MCF 10A (cell line): ENCODE data around the gene ARMC8. TPM values are rescaled to one million over a fixed set of nuclear protein-coding genes. Genes with fewer than 3 reads are reported as not detected.

Source experiments
- BruUV-seq: library from RNA; stranded (reverse); fragments of 400-500 nt; replicated peaks from 2 replicates; lab custom pipeline; 2021; lab: Mats Ljungman, UMichigan
- CTCF ChIA-PET: fragments of 300-600 bp; sonication (Branson Sonifier 250); formaldehyde crosslinking; extraction: SDS; loops from one replicate; lab custom pipeline; 2021; ENCODE audit warnings: antibody characterized with exemption, inconsistent platforms; lab: Yijun Ruan, JAX
- POLR2A ChIA-PET: fragments of 300-600, 350-650 bp; sonication (Branson Sonifier 250); formaldehyde crosslinking; extraction: SDS; loops from one replicate; lab custom pipeline; 2020; ENCODE audit warnings: antibody characterized with exemption, inconsistent platforms; lab: Yijun Ruan, JAX
- DNase-seq: peaks from one replicate; pipeline ENCODE4 v3.0.0-alpha.2; 2018; ENCODE audit not compliant: unreplicated experiment
- H3K27ac Mint-ChIP-seq: one replicate; pipeline ENCODE4 v1.8.0; 2022; ENCODE audit warnings: mild to moderate bottlenecking, low read depth, mixed read lengths; ENCODE audit not compliant: unreplicated experiment
- H3K27me3 Mint-ChIP-seq: one replicate; pipeline ENCODE4 v1.8.0; 2022; ENCODE audit warnings: mixed read lengths; ENCODE audit not compliant: insufficient read depth, unreplicated experiment
- H3K36me3 Mint-ChIP-seq: one replicate; pipeline ENCODE4 v1.8.0; 2022; ENCODE audit warnings: mild to moderate bottlenecking, moderate library complexity, mixed read lengths; ENCODE audit not compliant: insufficient read depth, unreplicated experiment
- H3K4me1 Mint-ChIP-seq: one replicate; pipeline ENCODE4 v1.8.0; 2022; ENCODE audit warnings: mixed read lengths; ENCODE audit not compliant: insufficient read depth, unreplicated experiment
- H3K4me3 Mint-ChIP-seq: one replicate; pipeline ENCODE4 v1.8.0; 2022; ENCODE audit warnings: mild to moderate bottlenecking, moderate library complexity, mixed read lengths; ENCODE audit not compliant: unreplicated experiment
- H3K9me3 Mint-ChIP-seq: one replicate; pipeline ENCODE4 v1.8.0; 2022; ENCODE audit warnings: mixed read lengths; ENCODE audit not compliant: unreplicated experiment
- CTCF ChIP-seq: fragments of 200-600 bp; IDR thresholded peaks from one replicate; pipeline ENCODE4 v1.8.0; 2022; ENCODE audit warnings: antibody characterized with exemption, mild to moderate bottlenecking; ENCODE audit not compliant: unreplicated experiment
- intact Hi-C: fragments of 100-400 bp; cut with micrococcal nuclease; formaldehyde crosslinking; loops from 2 replicates; pipeline ENCODE4 v1.14.1; 2022
- total RNA-seq: library from RNA; stranded (reverse); gene quantifications from 2 replicates; pipeline ENCODE4 v1.2.3, GENCODE V29; 2022

ARMC8 gene
- total RNA-seq, 1 experiment from 2014 or later, result 29.8 TPM

- Mint-ChIP-seq H3K36me3 (peaks cover 33% of the 10 kb centered on the region), H3K27me3 (no peaks in the 10 kb centered on the region), H3K9me3 (no peaks in the 10 kb centered on the region), H3K27ac (no peak overlapping the region), H3K4me1 (no peaks in the 10 kb centered on the region), H3K4me3 (no peak overlapping the region)
- ChIA-PET POLR2A (no interaction called here), CTCF (no interaction called here)
- intact Hi-C loops, result no loop called here
- no peak for TF ChIP-seq CTCF
- no peak for DNase-seq
- no TSS peak for BruUV-seq
Measured at GRCh38 chr3:138289701-138290100, 102.6 kb downstream of the ARMC8 start.

- H3K4me1 Mint-ChIP-seq, result no peaks in the 10 kb centered on the region
- POLR2A ChIA-PET, result no interaction called here
- H3K27ac Mint-ChIP-seq, result no peak overlapping the region
- no peak for DNase-seq
- intact Hi-C loops, result no loop called here
- no peak for TF ChIP-seq CTCF
- no peaks in the 10 kb centered on the region for H3K27me3 Mint-ChIP-seq
- CTCF ChIA-PET, result no interaction called here
- BruUV-seq, result no TSS peak
- no peak overlapping the region for H3K4me3 Mint-ChIP-seq
- no peaks in the 10 kb centered on the region for H3K9me3 Mint-ChIP-seq
- peaks cover 44% of the 10 kb centered on the region for H3K36me3 Mint-ChIP-seq
Measured at GRCh38 chr3:138296639-138297038, 109.5 kb downstream of the ARMC8 start.

GRCh38 chr3:138297059-138297607 is 110.0 kb downstream of the ARMC8 start:
- BruUV-seq, result no TSS peak
- Mint-ChIP-seq H3K27ac (no peak overlapping the region), H3K27me3 (no peaks in the 10 kb centered on the region), H3K9me3 (no peaks in the 10 kb centered on the region), H3K4me1 (no peaks in the 10 kb centered on the region), H3K36me3 (peaks cover 41% of the 10 kb centered on the region), H3K4me3 (no peak overlapping the region)
- CTCF ChIA-PET, result interaction anchor here (1.6 kb wide), 1 partner anchor 32 kb away, joined by 5 read pairs; no protein-coding TSS in a partner anchor
- intact Hi-C loops, result no loop called here
- TF ChIP-seq CTCF, result no peak
- POLR2A ChIA-PET, result no interaction called here
- no peak for DNase-seq

- Mint-ChIP-seq H3K36me3 (peaks cover 34% of the 10 kb centered on the region), H3K9me3 (no peaks in the 10 kb centered on the region), H3K27ac (no peak overlapping the region), H3K4me1 (no peaks in the 10 kb centered on the region), H3K4me3 (no peak overlapping the region), H3K27me3 (no peaks in the 10 kb centered on the region)
- intact Hi-C loops, result no loop called here
- CTCF ChIA-PET, result interaction anchor here (0.7 to 1.6 kb wide), 2 partner anchors 22 to 31 kb away, joined by 3 to 5 read pairs; no protein-coding TSS in a partner anchor
- DNase-seq, result no peak
- POLR2A ChIA-PET, result interaction anchor here (0.8 kb wide), 1 partner anchor 37 kb away, joined by 3 read pairs; no protein-coding TSS in a partner anchor
- BruUV-seq, result no TSS peak
- no peak for TF ChIP-seq CTCF
Measured at GRCh38 chr3:138297876-138298275, 110.8 kb downstream of the ARMC8 start.
